HG02642 (cell line): ENCODE data around the gene TCTN3.
"Not testable (repeated sequence)": the region's sequence is repeated elsewhere in the genome, so short reads cannot be mapped to it uniquely, and the experiment has no call there.

Experiments used
- ATAC-seq: cut with Tn5 transposase; IDR thresholded peaks from one replicate; pipeline ENCODE4 v1.9.1; 2021; ENCODE audit warnings: mild to moderate bottlenecking; ENCODE audit not compliant: unreplicated experiment, poor library complexity

Gene TCTN3

GRCh38 chr10:95637911-95638310, 55.8 kb downstream of the TCTN3 start:
- no peak for ATAC-seq

GRCh38 chr10:95637140-95637539, 56.6 kb downstream of the TCTN3 start:
- no peak for ATAC-seq

- no peak for ATAC-seq
Measured at GRCh38 chr10:95635319-95635733, 58.4 kb downstream of the TCTN3 start.

GRCh38 chr10:95628786-95629185, 64.9 kb downstream of the TCTN3 start:
- ATAC-seq: no peak

- ATAC-seq: no peak
Measured at GRCh38 chr10:95626500-95626899, 67.2 kb downstream of the TCTN3 start.

GRCh38 chr10:95620415-95620814, 73.3 kb downstream of the TCTN3 start:
- ATAC-seq: not testable (repeated sequence)

GRCh38 chr10:95618101-95618500, 75.6 kb downstream of the TCTN3 start:
- ATAC-seq: no peak

- no peak for ATAC-seq
Measured at GRCh38 chr10:95616446-95616845, 77.3 kb downstream of the TCTN3 start.
